HepG2 (cell line): ENCODE results near the gene SEMA7A. TPM values are rescaled to one million over a fixed set of nuclear protein-coding genes. Genes with fewer than 3 reads are reported as not detected.

Experiments
- ATAC-seq: fragments of 200-7000 bp; cut with Tn5 transposase; 3 replicates; pipeline ENCODE4 v1.9.1; 2020; ENCODE audit warnings: mild to moderate bottlenecking, moderate library complexity
- BruUV-seq: library from RNA; stranded (reverse); fragments of 400-500 nt; replicated peaks from 2 replicates; lab custom pipeline; 2021; lab: Mats Ljungman, UMichigan
- CTCF ChIA-PET: fragments of 300-600 bp; formaldehyde crosslinking; extraction: SDS; loops from one replicate; lab custom pipeline; 2021; ENCODE audit warnings: low total read pairs, inconsistent platforms, low intra/inter-chr PET ratio; lab: Yijun Ruan, JAX
- POLR2A ChIA-PET: fragments of 350-600 bp; sonication (Branson Sonifier 250); formaldehyde crosslinking; loops from one replicate; lab custom pipeline; 2020; ENCODE audit warnings: antibody characterized with exemption, inconsistent platforms; lab: Yijun Ruan, JAX
- DNase-seq: peaks from one replicate; pipeline ENCODE4 v3.0.0-alpha.2; 2015; ENCODE audit warnings: low spot score
- FAIRE-seq: peaks from 3 replicates; lab custom pipeline; 2011; peaks lifted over from hg19 to GRCh38; lab: Jason Lieb, UNC
- H2AFZ ChIP-seq: one replicate; pipeline ENCODE4 v1.6.1; 2011; ENCODE audit warnings: low read length, inconsistent platforms
- H3K27ac ChIP-seq: fragments of 300-600 bp; 3 replicates; pipeline ENCODE4 v1.8.0; 2011; ENCODE audit warnings: mixed run types, mild to moderate bottlenecking, mixed read lengths, low read length, inconsistent platforms; ENCODE audit not compliant: insufficient read depth; ENCODE audit errors: extremely low read length
- H3K27me3 ChIP-seq, 2 experiments: fragments of 200-600 bp in 1 of 2; 2 replicates in 1 of 2; 3 replicates in 1 of 2; pipeline versions ENCODE4 v1.6.0 to v1.8.0; 2011; ENCODE audit warnings: low read length in 2 of 2, mild to moderate bottlenecking in 2 of 2, moderate library complexity in 2 of 2, inconsistent platforms in 1 of 2; ENCODE audit not compliant: insufficient read depth in 2 of 2, control insufficient read depth in 1 of 2
- H3K36me3 ChIP-seq, 2 experiments: fragments of 200-600 bp in 1 of 2; replicated peaks in 1 of 2; 2 replicates in 1 of 2; 3 replicates in 1 of 2; pipeline versions ENCODE4 v1.5.1 to v1.8.0; 2011; ENCODE audit warnings: low read length in 2 of 2, inconsistent platforms in 1 of 2; ENCODE audit not compliant: insufficient read depth in 2 of 2, control insufficient read depth in 1 of 2
- H3K4me1 ChIP-seq: 2 replicates; pipeline ENCODE4 v1.5.1; 2012; ENCODE audit warnings: low read length, inconsistent platforms; ENCODE audit not compliant: insufficient read depth
- H3K4me2 ChIP-seq: 2 replicates; pipeline ENCODE4 v1.6.0; 2011; ENCODE audit warnings: low read depth, low read length, inconsistent platforms
- H3K4me3 ChIP-seq, 3 experiments: fragments of 200-600 bp in 1 of 3; sonication (generic), shearing (Covaris generic) in 1 of 3; replicated peaks in 1 of 3; 2 replicates each; pipeline ENCODE4 v1.5.1; 2011 to 2016; ENCODE audit warnings: low read length in 3 of 3, inconsistent platforms in 2 of 3, low read depth in 2 of 3, mild to moderate bottlenecking in 2 of 3, control low read depth in 1 of 3, mixed read lengths in 1 of 3; ENCODE audit not compliant: insufficient read depth in 1 of 3
- H3K79me2 ChIP-seq: one replicate; pipeline ENCODE4 v1.6.1; 2011; ENCODE audit warnings: low read length, inconsistent platforms; ENCODE audit not compliant: insufficient read depth
- H3K9ac ChIP-seq: 2 replicates; pipeline ENCODE4 v1.6.0; 2011; ENCODE audit warnings: mild to moderate bottlenecking, low read depth, low read length, inconsistent platforms; ENCODE audit not compliant: insufficient read depth
- H3K9me3 ChIP-seq: 2 replicates; pipeline ENCODE4 v1.5.1; 2012; ENCODE audit warnings: mild to moderate bottlenecking, low read length
- H4K20me1 ChIP-seq: 2 replicates; pipeline ENCODE4 v1.6.0; 2011; ENCODE audit warnings: inconsistent platforms, mild to moderate bottlenecking, low read length, moderate library complexity; ENCODE audit not compliant: insufficient read depth
- MED13 ChIP-seq: sonication (generic); formaldehyde crosslinking; IDR thresholded peaks from 2 replicates; pipeline ENCODE4 v1.5.0; 2020; ENCODE audit warnings: missing genetic modification reagents
- RFX1 ChIP-seq: fragments of 450-650 bp; IDR thresholded peaks from 2 replicates; pipeline ENCODE4 v1.6.1; 2017
- SNAPC2 ChIP-seq: sonication (generic); formaldehyde crosslinking; IDR thresholded peaks from 2 replicates; pipeline ENCODE4 v1.8.1; 2022; ENCODE audit warnings: mild to moderate bottlenecking, missing genetic modification reagents
- TCF7L2 ChIP-seq: IDR thresholded peaks from 2 replicates; pipeline ENCODE4 v1.6.1; 2011; ENCODE audit warnings: mild to moderate bottlenecking, low read depth, low read length, moderate library complexity
- ZNF605 ChIP-seq: sonication (generic); formaldehyde crosslinking; IDR thresholded peaks from 2 replicates; pipeline ENCODE4 v1.8.0; 2022; ENCODE audit warnings: mild to moderate bottlenecking, missing genetic modification reagents
- ZNF614 ChIP-seq: IDR thresholded peaks from 2 replicates; pipeline ENCODE4 v1.6.1; 2018; ENCODE audit warnings: missing biosample characterization, missing genetic modification reagents, inconsistent platforms, borderline replicate concordance
- ZNF629 ChIP-seq: sonication (generic); formaldehyde crosslinking; conservative IDR thresholded peaks from 2 replicates; pipeline ENCODE4 v1.5.0; 2020; ENCODE audit warnings: missing genetic modification reagents
- ZNF670 ChIP-seq: sonication (generic); formaldehyde crosslinking; IDR thresholded peaks from 2 replicates; pipeline ENCODE4 v1.8.0; 2022; ENCODE audit warnings: mild to moderate bottlenecking, missing genetic modification reagents, borderline replicate concordance
- WGBS: methylation state at CpG from one replicate; pipeline ENCODE4 v1.1.6; 2017; ENCODE audit warnings: low lambda C conversion rate; 5-methylcytosine and 5-hydroxymethylcytosine counted together
- in situ Hi-C: cut with HindIII; loops from 2 replicates; pipeline ENCODE4 v1.10.0; 2017; ENCODE audit warnings: low pct_unique_long_range_greater_than_20kb; ENCODE audit not compliant: extremely low pct_ligation_motif_present
- intact Hi-C: fragments of 100-400 bp; cut with micrococcal nuclease; formaldehyde crosslinking; loops from one replicate; pipeline ENCODE4 v1.10.0; 2022; ENCODE audit not compliant: unreplicated experiment
- polyA plus RNA-seq, 8 experiments: library from polyadenylated mRNA; depleted of rRNA in 3 of 8; stranded (reverse) in 7 of 8; unstranded in 1 of 8; fragments of >200 nt; fragmentation: Illumina TruSeq in 4 of 8; extraction: Trizol in 4 of 8; gene quantifications; 2 replicates each; pipeline versions ENCODE4 v1.2.1 to v1.2.3, GENCODE V29; 2011 to 2016; ENCODE audit warnings: low read depth in 4 of 8, missing spikeins in 1 of 8, mixed read lengths in 1 of 8; ENCODE audit not compliant: insufficient read depth in 1 of 8
- total RNA-seq, 5 experiments: library from RNA; depleted of rRNA; stranded (reverse); fragments of >200 nt; fragmentation: Illumina TruSeq; extraction: Trizol; gene quantifications; 2 replicates each; pipeline ENCODE4 v1.2.3, GENCODE V29; 2016; ENCODE audit warnings: low read depth in 1 of 5
- TF ChIP-seq, protein P1 (sequence below), 2 experiments: IDR thresholded peaks; 2 replicates each; pipeline ENCODE4 v1.6.1; 2011 to 2012; ENCODE audit warnings: low read length in 2 of 2, borderline replicate concordance in 1 of 2, low read depth in 1 of 2, mild to moderate bottlenecking in 1 of 2, moderate library complexity in 1 of 2
- TF ChIP-seq, protein P2 (sequence below): sonication (generic); formaldehyde crosslinking; IDR thresholded peaks from 2 replicates; pipeline ENCODE4 v1.5.0; 2020; ENCODE audit warnings: missing genetic modification reagents, mild to moderate bottlenecking, borderline replicate concordance
- TF ChIP-seq, protein P3 (sequence below): sonication (generic); formaldehyde crosslinking; IDR thresholded peaks from 2 replicates; pipeline ENCODE4 v1.4.0; 2020; ENCODE audit warnings: mild to moderate bottlenecking, missing genetic modification reagents

The SEMA7A gene
- total and polyA plus RNA-seq, 2 of the 13 experiments (the other 11 are each of a cell fraction or from before 2014, with no cell fraction given) = 9.0 to 15.8 TPM

DNA sequence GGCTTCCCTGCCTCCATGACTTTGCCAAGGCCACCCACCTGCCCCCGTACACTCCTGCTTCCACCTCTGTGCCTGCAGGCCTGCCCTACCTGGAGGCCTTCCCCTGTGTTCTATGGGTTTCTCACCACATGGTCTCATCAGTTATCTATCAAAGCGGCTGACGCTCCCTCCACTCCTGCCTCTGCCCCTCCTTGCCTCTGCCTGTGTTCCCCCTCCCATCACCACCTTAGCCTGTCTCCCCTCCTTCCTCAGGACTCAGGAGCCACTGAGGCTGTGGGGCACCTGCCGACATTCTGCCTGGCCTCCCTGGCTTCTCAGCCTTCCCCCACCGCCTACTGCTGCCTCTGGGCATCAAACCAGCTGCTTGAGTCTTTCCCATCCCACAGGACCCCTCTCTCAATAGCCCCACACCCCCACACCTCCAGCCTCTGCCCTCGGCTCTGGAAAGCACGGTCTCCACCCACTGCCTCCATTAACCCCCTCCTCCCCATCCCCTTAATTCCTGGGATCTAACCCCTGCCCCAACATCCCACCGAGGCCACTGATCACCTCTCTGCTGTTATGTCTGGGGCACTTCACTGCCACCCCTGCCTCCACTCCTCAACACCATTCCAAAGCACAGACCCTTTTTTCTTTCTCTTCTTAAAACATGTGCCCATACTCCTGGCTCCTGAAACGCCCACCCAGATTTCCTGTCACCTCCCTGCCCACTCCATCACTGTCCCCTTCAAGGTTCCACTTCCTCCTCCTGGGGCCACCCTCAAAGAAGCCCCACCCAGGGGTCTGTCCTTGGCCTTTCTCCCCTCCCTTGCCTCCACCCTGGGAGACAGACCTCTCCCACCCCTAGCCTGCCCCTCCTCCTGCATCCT is 41.9 kb downstream of the SEMA7A start (continued):
- TF ChIP-seq, protein P1, sequence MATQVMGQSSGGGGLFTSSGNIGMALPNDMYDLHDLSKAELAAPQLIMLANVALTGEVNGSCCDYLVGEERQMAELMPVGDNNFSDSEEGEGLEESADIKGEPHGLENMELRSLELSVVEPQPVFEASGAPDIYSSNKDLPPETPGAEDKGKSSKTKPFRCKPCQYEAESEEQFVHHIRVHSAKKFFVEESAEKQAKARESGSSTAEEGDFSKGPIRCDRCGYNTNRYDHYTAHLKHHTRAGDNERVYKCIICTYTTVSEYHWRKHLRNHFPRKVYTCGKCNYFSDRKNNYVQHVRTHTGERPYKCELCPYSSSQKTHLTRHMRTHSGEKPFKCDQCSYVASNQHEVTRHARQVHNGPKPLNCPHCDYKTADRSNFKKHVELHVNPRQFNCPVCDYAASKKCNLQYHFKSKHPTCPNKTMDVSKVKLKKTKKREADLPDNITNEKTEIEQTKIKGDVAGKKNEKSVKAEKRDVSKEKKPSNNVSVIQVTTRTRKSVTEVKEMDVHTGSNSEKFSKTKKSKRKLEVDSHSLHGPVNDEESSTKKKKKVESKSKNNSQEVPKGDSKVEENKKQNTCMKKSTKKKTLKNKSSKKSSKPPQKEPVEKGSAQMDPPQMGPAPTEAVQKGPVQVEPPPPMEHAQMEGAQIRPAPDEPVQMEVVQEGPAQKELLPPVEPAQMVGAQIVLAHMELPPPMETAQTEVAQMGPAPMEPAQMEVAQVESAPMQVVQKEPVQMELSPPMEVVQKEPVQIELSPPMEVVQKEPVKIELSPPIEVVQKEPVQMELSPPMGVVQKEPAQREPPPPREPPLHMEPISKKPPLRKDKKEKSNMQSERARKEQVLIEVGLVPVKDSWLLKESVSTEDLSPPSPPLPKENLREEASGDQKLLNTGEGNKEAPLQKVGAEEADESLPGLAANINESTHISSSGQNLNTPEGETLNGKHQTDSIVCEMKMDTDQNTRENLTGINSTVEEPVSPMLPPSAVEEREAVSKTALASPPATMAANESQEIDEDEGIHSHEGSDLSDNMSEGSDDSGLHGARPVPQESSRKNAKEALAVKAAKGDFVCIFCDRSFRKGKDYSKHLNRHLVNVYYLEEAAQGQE (IDR thresholded peaks at IDR 0.05; ENCODE audit: borderline replicate concordance in 1 of 2, low read depth in 1 of 2, low read length in 2 of 2) = no peak
- TF ChIP-seq RFX1 (no peak), SNAPC2 (CRISPR knock-in tag) (no peak)
- TF ChIP-seq, protein P2, sequence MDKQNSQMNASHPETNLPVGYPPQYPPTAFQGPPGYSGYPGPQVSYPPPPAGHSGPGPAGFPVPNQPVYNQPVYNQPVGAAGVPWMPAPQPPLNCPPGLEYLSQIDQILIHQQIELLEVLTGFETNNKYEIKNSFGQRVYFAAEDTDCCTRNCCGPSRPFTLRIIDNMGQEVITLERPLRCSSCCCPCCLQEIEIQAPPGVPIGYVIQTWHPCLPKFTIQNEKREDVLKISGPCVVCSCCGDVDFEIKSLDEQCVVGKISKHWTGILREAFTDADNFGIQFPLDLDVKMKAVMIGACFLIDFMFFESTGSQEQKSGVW (CRISPR knock-in tag) = no peak
- TF ChIP-seq, all 625 proteins: peak for 0

DNA sequence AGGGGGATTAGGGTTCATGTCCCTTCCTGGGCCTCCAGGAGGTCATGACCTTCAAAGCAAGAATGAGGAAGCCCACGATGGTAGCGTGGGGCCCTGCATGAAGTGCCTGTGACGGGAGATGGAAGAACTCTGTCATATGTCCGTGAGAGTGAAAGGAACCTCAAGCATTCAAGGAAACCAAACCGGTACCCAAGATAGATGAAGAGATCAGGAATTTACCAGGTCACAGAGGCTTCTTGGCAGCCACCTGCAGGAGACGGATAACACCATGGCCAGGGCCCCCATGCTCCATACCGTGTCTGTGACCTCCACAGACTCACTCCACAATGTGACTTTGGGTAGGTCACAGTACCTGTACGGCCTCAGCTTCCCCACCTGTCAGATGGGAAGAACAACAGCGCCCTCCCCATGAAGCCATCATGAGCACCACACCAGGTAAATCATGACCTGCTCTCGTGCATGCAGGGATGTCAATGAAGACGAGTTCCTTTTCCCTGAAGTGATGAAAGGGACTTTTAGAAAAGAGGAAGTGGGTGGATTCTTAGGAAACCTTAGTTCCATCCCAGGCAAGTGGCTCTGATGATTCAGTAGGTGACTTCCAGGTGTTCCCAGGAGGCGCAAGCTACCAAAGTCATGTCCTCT is 43.0 kb downstream of the SEMA7A start:
- ATAC-seq (no peak), FAIRE-seq (no peak), DNase-seq (no peak)
- intact Hi-C loops (no loop called here), in situ Hi-C loops (no loop called here)
- no peaks in the 10 kb centered on the region for H4K20me1 ChIP-seq
- H3K27me3 ChIP-seq = peaks cover 8 to 58% of the 10 kb centered on the region in 2 experiments; a peak in 3 of 5 replicates
- CTCF ChIA-PET = no interaction called here
- H3K9ac ChIP-seq = no peak overlapping the region
- no peak overlapping the region for H3K4me2 ChIP-seq
- H3K36me3 ChIP-seq = no peaks in the 10 kb centered on the region
- no peak overlapping the region for H3K27ac ChIP-seq
- BruUV-seq = no TSS peak
- H3K9me3 ChIP-seq = no peaks in the 10 kb centered on the region
- H3K4me1 ChIP-seq = peaks cover 67% of the 10 kb centered on the region
- TF ChIP-seq, protein P3, sequence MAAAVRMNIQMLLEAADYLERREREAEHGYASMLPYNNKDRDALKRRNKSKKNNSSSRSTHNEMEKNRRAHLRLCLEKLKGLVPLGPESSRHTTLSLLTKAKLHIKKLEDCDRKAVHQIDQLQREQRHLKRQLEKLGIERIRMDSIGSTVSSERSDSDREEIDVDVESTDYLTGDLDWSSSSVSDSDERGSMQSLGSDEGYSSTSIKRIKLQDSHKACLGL (CRISPR knock-in tag) = no peak
- TF ChIP-seq ZNF605 (CRISPR knock-in tag) (no peak), ZNF670 (CRISPR knock-in tag) (no peak), ZNF614 (CRISPR knock-in tag) (no peak), TCF7L2 (no peak), ZNF629 (peak; percentile 74), MED13 (CRISPR knock-in tag) (no peak)
- POLR2A ChIA-PET = interaction anchor here (0.9 kb wide), 1 partner anchor 52 kb away, joined by 6 read pairs; no protein-coding TSS in a partner anchor
- whole genome bisulfite sequencing = 45% methylated on average over 10 of the region's 12 CpGs
- no peak overlapping the region for H2AFZ ChIP-seq
- no peaks in the 10 kb centered on the region for H3K79me2 ChIP-seq
- no peak overlapping the region for H3K4me3 ChIP-seq
